Activated CD4-positive, alpha-beta T cell treated with anti-CD3 and anti-CD28 coated beads for 24 hours (primary cell): Measurements from ENCODE around the gene RANBP10.
"Not testable (repeated sequence)": the region's sequence is repeated elsewhere in the genome, so short reads cannot be mapped to it uniquely, and the experiment has no call there.

ENCODE experiments used
- DNase-seq, 2 donors: peaks; one replicate each; pipeline ENCODE4 v3.0.0-alpha.2; 2020; ENCODE audit warnings: low read depth in 2 of 2

The RANBP10 gene

GRCh38 chr16:67713647-67714273 is 92.6 kb downstream of the RANBP10 start:
- no peak for DNase-seq

- no peak for DNase-seq
Measured at GRCh38 chr16:67710607-67711006, 95.8 kb downstream of the RANBP10 start.

GRCh38 chr16:67709050-67709449 is 97.3 kb downstream of the RANBP10 start:
- DNase-seq = no peak

- DNase-seq = no peak
Measured at GRCh38 chr16:67708368-67708771, 98.0 kb downstream of the RANBP10 start.

- DNase-seq = no peak
Measured at GRCh38 chr16:67707790-67708189, 98.6 kb downstream of the RANBP10 start.

- DNase-seq = no peak
Measured at GRCh38 chr16:67707210-67707609, 99.2 kb downstream of the RANBP10 start.

GRCh38 chr16:67704110-67704509 is 102.2 kb downstream of the RANBP10 start:
- DNase-seq = no peak

GRCh38 chr16:67703626-67704025 is 102.7 kb downstream of the RANBP10 start:
- no peak for DNase-seq

GRCh38 chr16:67702130-67702529 is 104.2 kb downstream of the RANBP10 start:
- no peak for DNase-seq

- no peak for DNase-seq
Measured at GRCh38 chr16:67701420-67701819, 104.9 kb downstream of the RANBP10 start.

- no peak for DNase-seq
Measured at GRCh38 chr16:67699265-67699664, 107.1 kb downstream of the RANBP10 start.

- no peak for DNase-seq
Measured at GRCh38 chr16:67697422-67698185, 108.8 kb downstream of the RANBP10 start.

GRCh38 chr16:67694611-67695010 is 111.7 kb downstream of the RANBP10 start:
- no peak for DNase-seq

GRCh38 chr16:67693517-67694285 is 112.7 kb downstream of the RANBP10 start:
- DNase-seq = not testable (repeated sequence)

GRCh38 chr16:67685388-67686112 is 120.8 kb downstream of the RANBP10 start:
- DNase-seq = no peak

- no peak for DNase-seq
Measured at GRCh38 chr16:67683767-67684166, 122.6 kb downstream of the RANBP10 start.

- DNase-seq = no peak
Measured at GRCh38 chr16:67679935-67680897, 126.1 kb downstream of the RANBP10 start.

GRCh38 chr16:67678354-67679023 is 127.9 kb downstream of the RANBP10 start:
- no peak for DNase-seq

- DNase-seq = no peak
Measured at GRCh38 chr16:67677712-67678111, 128.6 kb downstream of the RANBP10 start.

GRCh38 chr16:67676939-67677338 is 129.4 kb downstream of the RANBP10 start:
- DNase-seq = no peak
